Heart left ventricle (tissue), 16 donors: ENCODE data around the gene WRAP53. TPM values are rescaled to one million over a fixed set of nuclear protein-coding genes. Genes with fewer than 3 reads are reported as not detected.

Source experiments
- ATAC-seq, 4 donors: fragments of 200-7000 bp; cut with Tn5 transposase; one replicate each; pipeline ENCODE4 v1.9.1; 2020 to 2022; ENCODE audit warnings: moderate library complexity in 4 of 4, mild to moderate bottlenecking in 3 of 4, moderate number of reproducible peaks in 1 of 4
- DNase-seq, 5 donors: peaks; one replicate each; pipeline ENCODE4 v3.0.0-alpha.2; 2020
- H3K27ac ChIP-seq, 12 donors: fragments of 200-600 bp; sonication (generic) in 4 of 12; one replicate each; pipeline versions ENCODE4 v1.5.0 to v1.8.0; 2016 to 2022; ENCODE audit warnings: mild to moderate bottlenecking in 2 of 12
- H3K27me3 ChIP-seq, 9 donors: fragments of 200-600 bp; sonication (generic) in 2 of 9; one replicate each; pipeline versions ENCODE4 v1.5.1 to v1.8.0; 2016 to 2022; ENCODE audit warnings: mild to moderate bottlenecking in 3 of 9
- H3K36me3 ChIP-seq, 9 donors: fragments of 200-600 bp; sonication (generic) in 2 of 9; one replicate each; pipeline versions ENCODE4 v1.5.0 to v1.8.0; 2018 to 2022; ENCODE audit warnings: mild to moderate bottlenecking in 2 of 9
- H3K4me1 ChIP-seq, 12 donors: fragments of 200-600 bp; sonication (generic) in 4 of 12; one replicate each; pipeline versions ENCODE4 v1.5.0 to v1.8.0; 2016 to 2022; ENCODE audit warnings: mild to moderate bottlenecking in 3 of 12
- H3K4me3 ChIP-seq, 12 donors: fragments of 200-600 bp; sonication (generic) in 4 of 12; one replicate each; pipeline versions ENCODE4 v1.5.0 to v1.8.0; 2017 to 2022; ENCODE audit warnings: mild to moderate bottlenecking in 9 of 12, moderate library complexity in 4 of 12
- H3K9me3 ChIP-seq, 12 donors: fragments of 200-600 bp; sonication (generic) in 4 of 12; one replicate each; pipeline versions ENCODE4 v1.5.0 to v1.8.0; 2016 to 2022; ENCODE audit warnings: mild to moderate bottlenecking in 1 of 12
- CTCF ChIP-seq, 12 donors: fragments of 200-600 bp; sonication (generic) in 4 of 12; IDR thresholded peaks; one replicate each; pipeline versions ENCODE4 v1.5.0 to v1.8.0; 2018 to 2022; ENCODE audit warnings: antibody characterized with exemption in 12 of 12, mild to moderate bottlenecking in 5 of 12
- POLR2A ChIP-seq, 2 donors: fragments of 450-650 bp; IDR thresholded peaks; one replicate each; pipeline ENCODE4 v1.6.1; 2017; ENCODE audit warnings: antibody characterized with exemption in 2 of 2, mild to moderate bottlenecking in 2 of 2, moderate library complexity in 2 of 2
- WGBS, 4 donors: extraction: QIAGEN DNeasy Blood & Tissue Kit in 2 of 4; methylation state at CpG; one replicate each; pipeline versions ENCODE4 v1.1.5 to v1.1.7; 2013 to 2018; 5-methylcytosine and 5-hydroxymethylcytosine counted together
- intact Hi-C, 10 donors: fragments of 100-400 bp; cut with DNase I; formaldehyde crosslinking; loops; one replicate each; pipeline versions ENCODE4 v1.11.1 to v1.14.2; 2022
- polyA plus RNA-seq, 2 donors: library from polyadenylated mRNA; stranded (reverse); fragments of 200-250 nt; gene quantifications; one replicate each; pipeline ENCODE4 v1.2.3, GENCODE V29; 2013
- total RNA-seq, 9 donors: library from RNA; depleted of rRNA in 2 of 9; stranded (reverse); fragments of >200 nt in 2 of 9; fragmentation: NEBNext Ultra II Directional in 3 of 9; extraction: Animal tissue kit (Norgen Biotek cat#: 25700) in 3 of 9; gene quantifications; one replicate each; pipeline versions ENCODE4 v1.1.0 to v1.2.4, GENCODE V29; 2016 to 2023
- donor health status: ischemic (EF 13 %, LVEDD 7.1; RV severe dilation, severe dysfunction).
- donor health status: healthy with polysubstance abuse.
- donor health status: DM: no; HTN: yes; CAD: no.
- donor health status: DM: no; HTN: no; CAD: no.
- donor health status: ischemic (EF 25% LVEDD 6.9; RV normal size, moderate dysfunction).
- donor health status: ischemic (EF 25% LVEDD 5.7; RV mildly dilated, moderate dysfunction).
- donor health status: healthy.
- donor health status: DM: yes; HTN: yes; CAD: no.
- donor health status: ischemic (EF 35%, LVEDD 5.7; RV mildly dilated, moderate dysfunction).
- donor health status: nonischemic (EF 11% LVEDD 7.7; RV severe dilation, severe dysfunction).
- donor health status: DM: yes; HTN: yes; CAD: no.
- donor health status: PGD.
- donor health status: ischemic (EF 29% LVEDD 5.4; RV normal size, mild dysfunction).
- donor health status: nonischemic (EF 23%, LVEDD 6.1; RV moderate dilation, normal function).

Gene WRAP53
- total and polyA plus RNA-seq, 11 donors, result 3.7 to 12.0 (median 5.0) TPM

GRCh38 chr17:7727886-7728285 lies 39.6 kb downstream of the WRAP53 start:
- 44 to 58% (median 56%) methylated on average over 3 of the region's 3 CpGs for WGBS, 4 donors
- Histone ChIP-seq H3K9me3 (no peaks in the 10 kb centered on the region), H3K27me3 (peaks cover 0 to 13% (median 3%) of the 10 kb centered on the region in 9 donors), H3K36me3 (no peaks in the 10 kb centered on the region), H3K4me1 (no peaks in the 10 kb centered on the region), H3K27ac (no peak overlapping the region), H3K4me3 (no peak overlapping the region)
- DNase-seq (no peak), ATAC-seq (no peak)
- intact Hi-C loops, result no loop called here
- TF ChIP-seq CTCF (IDR thresholded peaks at IDR 0.05), result no peak
- TF ChIP-seq POLR2A (IDR thresholded peaks at IDR 0.05), result no peak

- Histone ChIP-seq H3K4me1 (no peaks in the 10 kb centered on the region), H3K36me3 (no peaks in the 10 kb centered on the region), H3K27ac (no peak overlapping the region), H3K9me3 (no peaks in the 10 kb centered on the region), H3K4me3 (no peak overlapping the region), H3K27me3 (peaks cover 0 to 4% (median 0%) of the 10 kb centered on the region in 9 donors)
- intact Hi-C loops, result no loop called here
- ATAC-seq (no peak), DNase-seq (no peak)
- WGBS, 4 donors, result 51 to 74% (median 65%) methylated on average over 1 of the region's 1 CpG
- TF ChIP-seq CTCF (IDR thresholded peaks at IDR 0.05) (no peak), POLR2A (IDR thresholded peaks at IDR 0.05) (no peak)
Measured at GRCh38 chr17:7729816-7730215, 41.5 kb downstream of the WRAP53 start.

GRCh38 chr17:7732981-7733539 lies 44.8 kb downstream of the WRAP53 start:
- no peak for DNase-seq
- no peak for TF ChIP-seq POLR2A (IDR thresholded peaks at IDR 0.05)
- no peak for TF ChIP-seq CTCF (IDR thresholded peaks at IDR 0.05)
- no peak overlapping the region for H3K4me3 ChIP-seq
- intact Hi-C loops, result no loop called here
- H3K36me3 ChIP-seq, result no peaks in the 10 kb centered on the region
- 88 to 92% (median 89%) methylated on average over 14 of the region's 14 CpGs for WGBS, 4 donors
- no peak for ATAC-seq
- peaks cover 0 to 4% (median 0%) of the 10 kb centered on the region in 9 donors for H3K27me3 ChIP-seq
- no peaks in the 10 kb centered on the region for H3K9me3 ChIP-seq
- H3K4me1 ChIP-seq, result no peaks in the 10 kb centered on the region
- no peak overlapping the region for H3K27ac ChIP-seq

- 85 to 88% (median 87%) methylated on average over 5 of the region's 5 CpGs for WGBS, 4 donors
- H3K27ac ChIP-seq, result no peak overlapping the region
- no peak for TF ChIP-seq POLR2A (IDR thresholded peaks at IDR 0.05)
- no peak for TF ChIP-seq CTCF (IDR thresholded peaks at IDR 0.05)
- H3K4me3 ChIP-seq, result no peak overlapping the region
- intact Hi-C loops, result no loop called here
- no peaks in the 10 kb centered on the region for H3K9me3 ChIP-seq
- peaks cover 0 to 13% (median 4%) of the 10 kb centered on the region in 9 donors for H3K27me3 ChIP-seq
- DNase-seq, result no peak
- H3K4me1 ChIP-seq, result peaks cover 0 to 13% (median 0%) of the 10 kb centered on the region in 12 donors
- ATAC-seq, result no peak
- no peaks in the 10 kb centered on the region for H3K36me3 ChIP-seq
Measured at GRCh38 chr17:7737601-7738000, 49.3 kb downstream of the WRAP53 start.
